Endothelial cell of umbilical vein (primary cell): Measurements from ENCODE around the gene NBL1.

Source experiments
- GATA2 ChIP-seq: IDR thresholded peaks from 2 replicates; pipeline ENCODE4 v1.7.0; 2011; ENCODE audit warnings: low read depth, mild to moderate bottlenecking, moderate library complexity, mixed read lengths, low read length; ENCODE audit not compliant: insufficient read length, insufficient read depth
- JUN ChIP-seq: IDR thresholded peaks from 2 replicates; pipeline ENCODE4 v1.6.1; 2011; ENCODE audit warnings: borderline replicate concordance, low read depth; ENCODE audit not compliant: insufficient read length, insufficient read depth
- POLR2A ChIP-seq: IDR thresholded peaks from 2 replicates; pipeline ENCODE4 v1.6.1; 2012; ENCODE audit warnings: low read depth, mild to moderate bottlenecking, control low read depth, low read length
- TF ChIP-seq, protein P1 (sequence below), 2 donors: IDR thresholded peaks; 1 replicate in 1 of 2; 2 replicates in 1 of 2; pipeline ENCODE4 v1.5.1; 2011; ENCODE audit warnings: low read length in 2 of 2, mild to moderate bottlenecking in 2 of 2, moderate library complexity in 2 of 2, control low read depth in 1 of 2, inconsistent platforms in 1 of 2, low read depth in 1 of 2; ENCODE audit not compliant: insufficient read depth in 1 of 2; ENCODE audit errors: extremely low read depth in 1 of 2

DNA sequence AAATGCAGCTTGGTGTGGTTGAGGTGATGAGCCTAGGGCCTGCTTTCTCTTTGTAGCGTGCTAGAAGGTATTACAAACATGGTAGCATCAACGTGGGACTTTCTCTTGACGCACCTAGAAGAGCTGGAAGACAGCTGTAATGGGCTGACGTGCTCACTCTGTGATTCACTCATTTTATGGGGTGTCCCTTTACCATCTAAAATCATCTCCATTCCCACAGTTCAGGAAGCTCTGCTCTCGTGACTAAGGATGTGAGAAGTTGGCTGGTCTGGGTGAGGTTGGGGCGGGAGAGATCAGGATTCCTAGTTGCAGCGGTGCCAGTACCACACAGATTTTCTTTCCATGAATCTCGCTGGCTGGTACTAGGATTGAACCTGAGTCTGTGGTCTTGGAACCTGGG lies 24.8 kb downstream of the NBL1 start:
- TF ChIP-seq POLR2A (no peak), JUN (no peak), GATA2 (no peak)
- TF ChIP-seq, protein P1, sequence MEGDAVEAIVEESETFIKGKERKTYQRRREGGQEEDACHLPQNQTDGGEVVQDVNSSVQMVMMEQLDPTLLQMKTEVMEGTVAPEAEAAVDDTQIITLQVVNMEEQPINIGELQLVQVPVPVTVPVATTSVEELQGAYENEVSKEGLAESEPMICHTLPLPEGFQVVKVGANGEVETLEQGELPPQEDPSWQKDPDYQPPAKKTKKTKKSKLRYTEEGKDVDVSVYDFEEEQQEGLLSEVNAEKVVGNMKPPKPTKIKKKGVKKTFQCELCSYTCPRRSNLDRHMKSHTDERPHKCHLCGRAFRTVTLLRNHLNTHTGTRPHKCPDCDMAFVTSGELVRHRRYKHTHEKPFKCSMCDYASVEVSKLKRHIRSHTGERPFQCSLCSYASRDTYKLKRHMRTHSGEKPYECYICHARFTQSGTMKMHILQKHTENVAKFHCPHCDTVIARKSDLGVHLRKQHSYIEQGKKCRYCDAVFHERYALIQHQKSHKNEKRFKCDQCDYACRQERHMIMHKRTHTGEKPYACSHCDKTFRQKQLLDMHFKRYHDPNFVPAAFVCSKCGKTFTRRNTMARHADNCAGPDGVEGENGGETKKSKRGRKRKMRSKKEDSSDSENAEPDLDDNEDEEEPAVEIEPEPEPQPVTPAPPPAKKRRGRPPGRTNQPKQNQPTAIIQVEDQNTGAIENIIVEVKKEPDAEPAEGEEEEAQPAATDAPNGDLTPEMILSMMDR (IDR thresholded peaks at IDR 0.05; ENCODE audit: extremely low read depth in 1 of 2, insufficient read depth in 1 of 2, low read depth in 1 of 2, low read length in 2 of 2), result no peak
